NCI-H345 treated with DMSO at 0.1 percent for 48 hours (cell line): Measurements from ENCODE around the gene CCL19.

ENCODE experiments used
- DNase-seq: peaks from one replicate; lab custom pipeline; 2025; ENCODE audit not compliant: unreplicated experiment; lab: John Stamatoyannopoulos, UW

CCL19 gene

DNA sequence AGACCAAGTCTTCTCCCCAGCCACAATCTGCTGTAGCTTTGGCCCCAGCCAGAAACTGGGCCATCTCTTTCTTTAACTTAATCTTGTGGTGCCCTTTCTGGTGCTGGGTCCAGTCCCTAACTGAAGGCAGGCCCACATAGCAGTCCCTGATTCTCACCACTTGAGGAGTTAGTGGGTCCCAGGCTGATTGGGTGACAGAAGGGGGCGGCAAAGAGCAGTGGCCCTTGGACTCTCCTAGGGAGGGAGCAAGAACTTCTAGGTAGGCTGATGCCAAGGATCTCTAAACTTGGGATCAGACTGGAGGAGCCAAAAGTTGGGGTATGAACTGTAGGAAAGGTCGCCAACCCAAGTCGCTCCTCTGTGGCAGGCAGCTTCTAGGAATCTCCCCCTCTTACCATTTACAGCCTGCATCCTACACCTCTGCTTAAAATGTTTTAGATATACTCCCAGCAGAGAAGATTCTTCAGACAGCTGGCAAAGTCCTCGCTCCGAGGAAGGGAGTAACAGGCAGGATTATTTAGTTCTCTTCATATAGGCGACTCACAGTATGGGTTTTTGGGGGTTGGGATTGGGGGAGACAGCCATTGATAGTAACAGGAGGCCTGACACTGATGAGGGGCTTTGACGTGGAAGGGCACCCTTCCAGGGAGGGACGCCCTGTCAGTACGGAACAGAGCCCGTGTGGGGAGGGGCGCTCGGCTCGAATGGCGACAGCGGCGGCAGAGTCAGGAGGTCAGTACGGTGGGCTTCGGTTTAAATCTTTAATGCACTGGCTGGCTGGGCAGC is 26.6 kb downstream of the CCL19 start:
- no peak for DNase-seq

DNA sequence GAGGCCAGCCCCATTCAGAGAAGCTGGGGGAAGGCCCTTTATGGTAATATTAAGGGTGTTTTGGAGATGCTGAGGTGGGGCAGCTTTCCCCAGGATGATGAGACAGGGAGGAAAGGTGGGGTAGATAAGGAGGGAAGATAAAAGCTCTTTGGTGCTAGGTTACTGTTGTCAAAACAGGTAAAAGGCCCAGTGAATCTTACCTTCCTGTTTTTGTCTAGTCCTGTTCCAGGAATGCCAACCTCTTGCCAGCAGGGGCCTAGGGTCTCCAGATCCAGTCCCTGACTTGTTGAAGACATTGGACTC is 27.8 kb downstream of the CCL19 start:
- DNase-seq = no peak

DNA sequence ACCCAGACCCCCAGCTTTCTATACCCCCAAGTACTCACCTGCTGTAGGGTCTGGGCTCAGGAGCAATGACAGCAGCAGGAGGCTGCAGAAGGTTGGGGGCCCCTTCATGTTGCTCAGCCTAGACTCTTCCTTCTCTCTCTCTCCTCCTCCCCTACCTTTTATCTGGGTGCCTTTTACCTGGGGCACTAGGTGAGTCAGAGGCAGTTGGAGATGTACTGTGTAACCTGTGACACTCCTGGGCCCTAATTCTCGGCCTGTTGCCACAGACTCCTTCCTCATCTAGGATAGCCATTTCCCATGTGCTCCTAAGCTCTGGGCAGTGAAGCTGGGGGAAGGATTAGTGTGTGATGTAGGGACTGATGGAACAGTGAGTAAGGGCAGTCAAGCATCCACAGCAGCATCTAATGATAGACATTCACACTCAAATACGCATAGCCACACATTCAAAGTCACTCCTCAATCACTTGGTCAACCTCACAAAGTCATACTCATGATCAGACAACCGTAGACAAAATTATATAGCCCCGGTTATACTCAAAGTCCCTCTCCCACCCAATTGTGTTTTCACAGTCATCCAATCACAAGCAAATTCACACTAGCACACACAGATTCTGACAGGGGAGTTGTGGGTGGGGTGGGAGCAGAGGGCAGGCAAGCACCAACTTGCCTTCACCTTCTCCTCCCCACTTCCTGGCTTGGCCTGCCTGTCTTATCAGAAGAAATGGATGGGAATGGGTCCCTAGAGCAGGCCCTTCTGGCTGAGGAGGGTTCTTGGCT is 28.4 kb downstream of the CCL19 start, which contains the start of gene CCL27:
Gene CCL27, minus strand, starts transcription at position 132 of the 777 bp plus-strand sequence. Its CDS starts 24 bp downstream, at position 108.
- no peak for DNase-seq

DNA sequence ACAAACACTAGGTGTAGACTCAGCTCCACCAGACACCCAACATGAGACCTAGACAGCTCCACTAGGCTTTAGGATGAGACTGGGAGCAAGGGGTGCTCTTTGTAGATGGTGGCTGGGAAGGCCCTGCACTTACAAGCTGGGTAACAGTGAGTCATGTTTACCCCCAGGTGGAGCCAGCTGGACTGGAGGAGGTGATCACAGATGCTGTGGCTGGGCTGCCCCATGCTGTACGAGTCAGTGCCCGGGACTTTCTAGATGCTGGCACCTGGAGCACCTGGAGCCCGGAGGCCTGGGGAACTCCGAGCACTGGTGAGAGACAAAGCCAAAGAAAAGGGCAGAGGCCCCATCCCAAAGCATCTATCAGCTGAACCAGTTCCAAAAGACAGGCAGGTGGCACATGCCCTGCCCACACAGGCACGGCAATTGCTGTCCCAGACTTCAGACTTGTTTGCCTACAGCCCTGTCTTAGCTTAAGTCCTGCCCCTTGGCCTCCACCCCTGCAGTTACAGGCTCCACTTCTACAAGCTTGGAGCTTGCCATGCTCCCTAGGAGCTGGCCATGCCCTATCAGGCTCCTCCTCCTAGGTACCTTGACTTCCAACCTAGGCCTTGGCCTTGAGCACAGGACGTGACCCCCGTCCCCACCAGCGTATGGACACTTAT is 31.4 kb downstream of the CCL19 start:
- DNase-seq = no peak

DNA sequence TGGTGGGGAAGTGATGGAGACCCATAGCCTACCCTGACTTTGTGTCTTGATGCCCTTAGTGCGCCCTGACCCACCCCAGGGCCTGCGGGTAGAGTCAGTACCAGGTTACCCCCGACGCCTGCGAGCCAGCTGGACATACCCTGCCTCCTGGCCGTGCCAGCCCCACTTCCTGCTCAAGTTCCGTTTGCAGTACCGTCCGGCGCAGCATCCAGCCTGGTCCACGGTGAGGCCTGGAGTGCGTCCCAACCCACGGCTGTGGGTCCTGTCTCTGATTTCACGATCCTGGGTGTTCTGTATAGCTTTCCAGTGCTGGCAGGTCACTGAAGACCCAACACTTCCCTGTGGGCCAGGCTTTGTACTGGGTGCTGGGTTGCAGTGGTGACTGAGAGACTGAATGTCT is 32.6 kb downstream of the CCL19 start:
- no peak for DNase-seq

DNA sequence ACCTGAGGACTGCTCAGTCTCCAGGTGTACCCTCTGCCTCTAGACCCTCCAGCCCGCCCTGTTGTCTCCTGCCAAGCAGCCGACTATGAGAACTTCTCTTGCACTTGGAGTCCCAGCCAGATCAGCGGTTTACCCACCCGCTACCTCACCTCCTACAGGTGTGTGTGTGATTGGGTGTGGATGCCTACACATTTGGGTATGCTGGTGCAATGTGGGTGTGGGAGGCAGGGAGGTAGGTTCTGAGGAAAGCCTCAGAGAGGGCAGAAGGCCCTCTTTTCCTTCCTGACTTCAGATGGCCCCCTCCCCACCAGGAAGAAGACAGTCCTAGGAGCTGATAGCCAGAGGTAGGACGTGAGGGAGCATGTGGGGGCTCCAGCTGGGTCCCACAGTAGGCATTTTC is 34.1 kb downstream of the CCL19 start:
- no peak for DNase-seq

DNA sequence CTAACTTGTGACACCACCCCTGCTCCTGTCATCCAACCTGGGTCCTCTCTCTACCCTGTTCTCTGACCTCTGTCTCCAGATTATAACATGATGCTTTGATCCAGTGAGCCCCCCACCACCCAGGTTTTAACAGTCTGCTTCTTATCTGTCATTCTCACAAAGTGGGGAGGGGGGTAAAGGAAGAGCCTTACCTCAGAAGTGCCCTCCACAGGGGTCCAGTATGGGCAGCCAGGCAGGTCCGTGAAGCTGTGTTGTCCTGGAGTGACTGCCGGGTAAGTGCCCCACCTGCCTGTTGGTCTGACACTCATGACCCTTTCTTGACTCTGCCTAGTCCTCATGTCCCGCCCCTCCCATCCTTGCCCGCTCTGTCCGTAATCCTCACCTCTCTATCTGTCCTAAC is 35.7 kb downstream of the CCL19 start:
- no peak for DNase-seq

DNA sequence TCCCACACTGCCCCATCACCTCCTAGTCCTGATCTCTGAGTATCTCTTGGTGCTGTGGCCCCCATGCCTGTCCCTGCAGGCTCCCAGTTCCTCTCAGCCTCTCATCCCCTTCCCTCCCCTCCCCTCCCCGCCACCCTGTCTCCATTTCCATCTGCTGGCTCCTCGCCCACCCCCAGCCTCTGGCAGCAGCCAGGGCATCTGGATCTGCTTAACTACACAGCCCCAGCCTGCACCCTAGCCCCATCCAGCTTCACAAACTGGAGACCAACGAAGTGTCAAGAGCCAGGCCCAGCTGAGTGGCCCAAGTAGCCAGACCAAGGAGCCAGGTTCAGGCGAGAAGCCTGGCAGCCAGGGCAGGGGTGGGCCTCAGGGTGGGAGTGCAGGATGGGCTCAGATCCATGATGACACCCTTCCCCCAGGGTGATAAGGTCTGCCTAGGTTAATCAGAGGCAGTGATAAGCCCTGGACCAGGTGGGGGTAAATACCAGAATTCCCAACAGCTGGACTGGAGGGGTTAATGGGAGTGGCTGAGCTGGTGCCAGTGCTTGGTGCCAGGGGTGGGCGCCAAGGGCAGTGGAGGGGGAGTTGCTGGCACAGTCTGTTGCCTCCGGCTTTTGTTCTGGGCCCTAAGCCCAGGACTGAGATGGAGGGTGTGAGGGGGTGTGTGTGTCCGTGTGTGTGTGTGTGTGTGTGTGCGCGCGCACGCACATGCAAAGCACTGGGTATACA is 36.6 kb downstream of the CCL19 start:
- no peak for DNase-seq

DNA sequence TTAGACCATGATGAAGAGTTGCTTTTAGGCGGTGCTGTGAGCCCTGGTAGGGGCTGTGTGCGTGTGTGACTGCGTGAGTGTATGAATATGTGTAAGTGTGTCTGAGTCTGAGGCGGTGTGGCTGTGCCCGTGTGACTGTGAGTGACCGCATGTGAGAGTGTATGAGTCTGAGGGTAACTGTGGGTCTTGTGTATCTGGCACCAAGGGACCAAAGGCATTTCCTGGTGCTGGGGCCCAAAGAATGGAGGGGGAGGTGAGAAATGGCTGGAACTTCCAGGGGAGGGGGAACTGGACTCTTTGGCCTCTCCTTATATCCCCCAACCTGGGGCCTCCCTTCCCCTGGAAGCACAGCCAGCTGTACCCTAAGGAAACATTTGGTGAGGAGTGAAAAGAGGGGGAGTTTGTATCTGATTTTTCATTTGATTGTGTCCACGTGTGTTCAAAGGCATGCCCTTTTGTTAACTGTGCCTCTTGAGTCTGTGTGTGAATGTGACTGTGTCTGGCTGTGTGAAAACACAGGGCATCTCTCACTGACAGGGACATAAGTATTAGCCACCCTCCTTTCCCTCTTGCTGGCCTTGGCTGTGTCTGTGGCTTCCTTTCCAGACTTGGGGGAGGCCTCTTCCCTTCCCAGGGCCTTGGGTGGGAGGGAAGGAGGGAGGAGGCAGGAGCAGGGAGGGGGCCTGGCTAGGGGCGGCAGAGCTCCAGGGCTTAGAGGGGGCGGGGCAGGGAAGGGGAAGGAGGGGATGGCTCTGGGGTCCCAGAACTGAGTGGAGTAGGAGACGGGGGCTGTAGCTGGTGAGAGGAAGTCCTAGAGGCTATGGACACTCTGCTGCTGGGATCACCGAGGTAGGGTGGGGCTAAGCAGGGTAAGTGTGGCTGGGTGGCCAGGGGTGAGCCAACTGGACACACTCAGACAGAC is 37.7 kb downstream of the CCL19 start:
- no peak for DNase-seq

DNA sequence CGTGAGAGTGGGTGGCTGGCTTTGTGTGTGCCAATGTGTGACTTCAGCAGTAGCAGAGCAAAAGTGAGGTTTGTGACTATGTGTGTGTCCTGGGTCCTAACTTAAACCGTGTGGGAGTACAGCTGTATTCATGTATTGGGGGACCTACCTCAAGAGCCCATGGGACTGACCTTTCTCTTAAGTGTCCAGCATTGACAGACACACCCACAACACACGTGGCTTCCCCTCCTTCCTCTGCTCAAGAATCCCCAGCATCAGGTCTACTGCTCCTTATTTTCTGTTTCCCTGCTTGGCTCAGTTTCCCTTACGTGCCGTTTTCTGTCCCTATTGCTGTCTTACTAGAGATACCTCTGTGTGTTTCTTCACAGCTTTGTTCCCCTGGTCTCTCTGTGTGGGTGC is 38.5 kb downstream of the CCL19 start:
- DNase-seq = no peak

DNA sequence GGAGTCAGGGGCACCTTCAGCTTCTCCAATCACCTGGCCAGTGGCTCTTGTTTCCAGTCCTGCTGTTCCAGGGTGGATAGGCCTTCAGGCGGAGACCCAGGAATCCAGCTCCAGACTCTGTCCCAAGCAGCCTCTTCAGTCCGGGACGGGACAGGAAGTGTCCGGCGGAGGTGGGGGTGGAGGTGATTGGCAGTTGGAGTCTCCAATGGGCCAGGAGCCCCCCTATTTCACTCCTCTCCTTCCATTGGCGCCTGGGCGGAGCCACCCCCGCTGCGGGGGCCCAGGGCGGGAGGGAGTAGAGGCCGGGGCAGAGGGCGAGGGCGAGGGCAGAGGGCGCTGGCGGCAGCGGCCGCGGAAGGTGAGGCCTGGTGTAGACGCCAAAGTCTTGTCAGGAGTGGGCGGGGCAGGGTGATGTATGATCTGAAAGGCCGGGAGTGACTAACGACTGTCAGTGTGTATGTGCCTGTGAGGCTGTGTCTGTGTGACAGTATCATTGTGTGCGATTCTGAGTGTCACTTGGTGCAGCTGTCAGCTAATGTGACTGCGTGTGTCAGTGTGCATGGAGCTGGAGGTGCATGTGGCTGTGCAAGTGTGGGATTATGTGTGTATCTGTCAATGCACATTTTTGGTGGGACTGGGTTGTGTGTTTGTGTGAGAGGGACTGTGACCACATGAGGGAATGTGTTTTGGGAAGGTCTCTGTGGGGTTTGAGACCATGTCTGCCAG is 39.0 kb downstream of the CCL19 start, which contains the start of gene IL11RA:
Gene IL11RA, plus strand, starts transcription at position 310 of the 726 bp plus-strand sequence. CDS start 3,033 bp downstream, outside the sequence.
- no peak for DNase-seq

DNA sequence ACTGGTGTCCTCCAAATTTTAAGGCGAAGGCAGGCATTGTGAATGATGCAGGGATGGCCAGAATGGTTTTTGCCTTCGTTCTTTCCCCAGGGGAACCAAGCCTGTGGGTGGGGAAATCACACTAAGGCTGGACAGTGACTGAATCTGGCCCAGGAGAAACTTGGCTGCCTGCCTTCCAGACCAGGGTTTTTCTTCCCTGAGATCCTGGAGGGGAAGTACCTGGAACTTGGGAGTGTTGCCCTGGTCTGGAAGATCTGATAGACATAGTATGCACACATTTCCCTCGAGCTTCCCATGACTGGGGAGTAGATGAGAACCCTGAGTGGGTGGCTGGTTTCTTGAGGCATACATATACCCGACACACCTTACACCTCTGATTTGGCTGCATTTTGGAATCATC is 39.8 kb downstream of the CCL19 start:
- DNase-seq = no peak

DNA sequence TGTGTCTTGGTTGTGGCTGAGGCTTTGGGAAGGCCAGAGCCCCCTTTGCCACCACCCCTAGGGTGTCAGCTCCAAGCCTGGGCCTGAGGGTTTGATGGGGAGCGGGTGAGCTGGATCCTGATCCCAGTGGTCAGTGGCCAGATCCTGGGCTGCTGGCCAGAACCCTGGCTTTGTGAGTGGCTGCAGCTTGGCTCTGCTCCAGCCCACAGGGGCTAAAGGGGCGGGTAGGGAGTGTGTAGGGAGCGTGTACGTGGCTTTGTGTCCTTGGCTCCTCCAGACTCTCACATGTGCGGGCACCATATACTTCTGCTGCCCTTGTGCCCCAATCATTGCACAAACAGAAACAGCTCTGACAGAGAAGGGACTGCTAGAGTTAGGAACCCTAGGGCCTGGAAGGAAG is 40.3 kb downstream of the CCL19 start:
- no peak for DNase-seq

DNA sequence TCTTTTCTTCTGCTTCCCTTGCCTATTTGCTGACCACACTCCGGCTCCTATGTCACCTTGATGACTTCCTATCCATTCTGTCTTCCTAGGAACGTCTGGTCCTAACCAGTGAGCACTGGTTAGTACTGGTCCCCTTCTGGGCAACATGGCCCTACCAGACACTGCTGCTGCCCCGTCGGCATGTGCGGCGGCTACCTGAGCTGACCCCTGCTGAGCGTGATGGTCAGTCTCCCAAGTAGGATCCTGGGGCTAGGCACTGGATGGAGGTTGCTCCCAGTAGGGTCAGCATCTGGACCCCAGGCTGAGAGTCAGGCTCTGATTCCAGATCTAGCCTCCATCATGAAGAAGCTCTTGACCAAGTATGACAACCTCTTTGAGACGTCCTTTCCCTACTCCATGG is 42.4 kb downstream of the CCL19 start:
- DNase-seq = no peak

DNA sequence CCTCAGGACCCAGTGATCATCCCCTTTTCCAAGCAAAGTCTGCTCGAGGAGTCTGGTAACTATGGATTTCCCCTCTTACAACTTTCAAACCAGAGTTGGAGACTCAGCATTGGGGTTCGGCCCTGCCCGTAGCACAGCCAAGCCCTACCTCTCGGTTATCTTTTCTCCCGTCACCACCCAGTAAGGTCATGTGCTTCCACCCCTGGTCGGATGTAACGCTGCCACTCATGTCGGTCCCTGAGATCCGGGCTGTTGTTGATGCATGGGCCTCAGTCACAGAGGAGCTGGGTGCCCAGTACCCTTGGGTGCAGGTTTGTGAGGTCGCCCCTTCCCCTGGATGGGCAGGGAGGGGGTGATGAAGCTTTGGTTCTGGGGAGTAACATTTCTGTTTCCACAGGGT is 43.4 kb downstream of the CCL19 start:
- DNase-seq = no peak

DNA sequence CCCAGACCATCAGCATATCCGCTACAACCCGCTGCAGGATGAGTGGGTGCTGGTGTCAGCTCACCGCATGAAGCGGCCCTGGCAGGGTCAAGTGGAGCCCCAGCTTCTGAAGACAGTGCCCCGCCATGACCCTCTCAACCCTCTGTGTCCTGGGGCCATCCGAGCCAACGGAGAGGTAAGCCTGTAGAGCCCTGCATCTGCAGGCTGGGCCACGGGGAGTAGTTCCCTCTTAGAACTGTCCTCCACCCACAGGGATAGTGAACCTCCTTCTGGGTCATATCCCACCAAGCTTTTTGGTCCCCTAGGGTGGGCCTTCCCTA is 44.0 kb downstream of the CCL19 start:
- DNase-seq = no peak

DNA sequence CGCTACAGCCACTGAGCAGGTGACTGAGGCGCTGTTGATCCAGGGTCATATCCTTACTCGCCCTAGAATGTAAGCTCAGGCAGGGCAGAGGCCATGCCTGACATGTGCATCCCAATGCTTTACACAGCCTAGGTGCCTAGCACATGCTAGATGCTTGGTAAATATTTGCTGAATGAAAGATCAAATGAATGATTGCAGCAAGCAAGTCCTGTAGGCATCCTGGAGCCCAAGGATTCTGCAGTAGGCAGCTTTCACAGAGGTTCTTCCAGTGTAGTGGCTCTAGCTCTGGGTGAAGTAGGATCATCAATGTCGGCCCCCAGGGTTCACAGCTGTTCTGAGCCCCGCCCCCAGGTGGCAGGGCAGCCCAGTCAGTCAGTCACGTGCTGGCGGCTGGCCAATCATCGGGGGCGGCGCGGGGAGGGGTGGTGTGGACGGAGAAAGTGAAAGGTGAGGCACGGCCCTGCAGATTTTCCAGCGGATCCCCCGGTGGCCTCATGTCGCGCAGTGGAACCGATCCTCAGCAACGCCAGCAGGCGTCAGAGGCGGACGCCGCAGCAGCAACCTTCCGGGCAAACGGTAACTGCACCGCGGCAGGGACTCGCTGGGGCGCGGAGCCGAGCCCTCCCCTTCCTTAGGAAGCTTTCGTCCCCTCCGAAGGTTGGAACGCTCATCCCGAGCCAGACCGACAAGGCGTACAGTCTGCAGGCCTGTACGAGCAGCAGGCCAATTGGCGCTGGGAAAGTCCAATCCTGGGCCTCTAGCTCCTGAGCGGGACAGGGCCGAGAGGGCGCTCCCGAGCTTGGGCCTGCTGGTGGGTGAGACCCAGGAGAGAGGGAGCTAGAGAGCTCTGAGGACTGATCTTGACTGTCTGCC is 44.6 kb downstream of the CCL19 start, which contains the start of gene GALT:
Gene GALT, plus strand, starts transcription at position 465 of the 873 bp plus-strand sequence. Its CDS starts 30 bp downstream, at position 495.
- DNase-seq = peak; percentile 90

DNA sequence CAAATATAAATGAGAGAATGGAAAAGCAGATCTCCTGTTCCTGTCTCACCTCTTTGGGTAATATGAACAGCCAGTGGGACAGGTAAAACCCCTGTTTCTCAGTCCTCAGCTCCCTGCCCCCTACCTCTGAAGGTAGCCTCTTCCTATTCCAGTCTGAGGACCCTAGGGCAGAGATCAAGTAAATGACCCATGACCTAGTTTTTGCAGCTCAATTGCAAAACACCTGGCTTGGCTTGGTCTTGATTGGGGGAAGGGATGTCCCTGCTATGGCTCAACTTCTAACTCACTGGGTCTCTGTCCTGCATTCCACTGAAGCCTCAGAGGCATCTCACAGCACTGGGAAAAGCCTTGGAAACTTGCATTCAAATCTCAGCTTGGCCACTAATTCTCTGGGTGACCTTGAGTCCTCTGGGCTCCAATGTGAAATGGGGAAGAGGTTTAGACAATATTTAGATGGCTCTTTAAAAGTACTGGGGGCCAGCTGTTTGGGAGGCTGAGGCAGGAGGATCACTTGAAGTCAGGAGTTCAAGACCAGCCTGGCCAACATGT is 46.2 kb downstream of the CCL19 start:
- DNase-seq = no peak
